Nasal cavity respiratory epithelium epithelial cell of viscerocranial mucosa (primary cell): ENCODE results near the gene CNTNAP1. TPM values are rescaled to one million over a fixed set of nuclear protein-coding genes. Genes with fewer than 3 reads are reported as not detected.

ENCODE experiments used
- total RNA-seq: library from RNA; depleted of rRNA; stranded (reverse); fragments of >200 nt; gene quantifications from 2 replicates; pipeline ENCODE4 v1.2.3, GENCODE V29; 2014

Gene CNTNAP1
- total RNA-seq: under 0.01 and 0.71 TPM in 2 replicates

GRCh38 chr17:42681976-42682721 lies at the start of gene CNTNAP1:
Gene CNTNAP1 (plus strand): TSS chr17:42682531. CDS start chr17:42682830, 299 bp downstream.

GRCh38 chr17:42659079-42659931 lies 23.0 kb upstream of the CNTNAP1 start, which contains the start of gene TUBG2:
Gene TUBG2 (plus strand): TSS chr17:42659284. CDS start chr17:42659504, 220 bp downstream.

GRCh38 chr17:42676424-42677011 lies 5.8 kb upstream of the CNTNAP1 start, which contains the start of gene PLEKHH3:
Gene PLEKHH3 (minus strand): TSS chr17:42676994. CDS start chr17:42676563, 431 bp downstream.

GRCh38 chr17:42744806-42745617 lies 62.7 kb downstream of the CNTNAP1 start, which contains the start of gene EZH1:
Gene EZH1 (minus strand): TSS chr17:42745040. CDS start chr17:42728941, 16,099 bp downstream.

Other genes with a start within 250 kb of the CNTNAP1 start
- 24.9 and 59.1 TPM in 2 replicates for gene ATP6V0A1, start 223.7 kb upstream of the CNTNAP1 start, total RNA-seq
- gene NAGLU, start 146.3 kb upstream of the CNTNAP1 start, total RNA-seq: 11.6 and 13.5 TPM in 2 replicates
- 2.7 and 3.4 TPM in 2 replicates for gene HSD17B1, start 129.6 kb upstream of the CNTNAP1 start, total RNA-seq
- 18.5 and 39.4 TPM in 2 replicates for gene COASY, start 120.4 kb upstream of the CNTNAP1 start, total RNA-seq
- 34.9 and 38.1 TPM in 2 replicates for gene MLX, start 115.4 kb upstream of the CNTNAP1 start, total RNA-seq
- 1.4 and 1.9 TPM in 2 replicates for gene PSMC3IP, start 104.8 kb upstream of the CNTNAP1 start, total RNA-seq
- 77.7 and 78.3 TPM in 2 replicates for gene RETREG3, start 73.2 kb upstream of the CNTNAP1 start, total RNA-seq
- gene TUBG1, start 72.8 kb upstream of the CNTNAP1 start, total RNA-seq: 11.3 and 27.1 TPM in 2 replicates
- gene TUBG2, start 23.2 kb upstream of the CNTNAP1 start, total RNA-seq: 3.4 and 5.3 TPM in 2 replicates
- gene PLEKHH3, start 5.5 kb upstream of the CNTNAP1 start, total RNA-seq: 16.4 and 31.0 TPM in 2 replicates
- gene CCR10, start 688 bp upstream of the CNTNAP1 start, total RNA-seq: under 0.01 and 0.21 TPM in 2 replicates
- 13.0 and 17.4 TPM in 2 replicates for gene EZH1, start 62.5 kb downstream of the CNTNAP1 start, total RNA-seq
- gene RAMP2, start 78.7 kb downstream of the CNTNAP1 start, total RNA-seq: not detected in 2 replicates
- 52.1 and 66.3 TPM in 2 replicates for gene VPS25, start 90.9 kb downstream of the CNTNAP1 start, total RNA-seq
- under 0.01 and 0.57 TPM in 2 replicates for gene WNK4, start 98.1 kb downstream of the CNTNAP1 start, total RNA-seq
- 32.1 and 41.7 TPM in 2 replicates for gene COA3, start 116.2 kb downstream of the CNTNAP1 start, total RNA-seq
- not detected in 2 replicates for gene CNTD1, start 116.3 kb downstream of the CNTNAP1 start, total RNA-seq
- 118 and 125 TPM in 2 replicates for gene BECN1, start 141.8 kb downstream of the CNTNAP1 start, total RNA-seq
- 86.5 and 115 TPM in 2 replicates for gene PSME3, start 150.9 kb downstream of the CNTNAP1 start, total RNA-seq
- gene AOC2, start 162.0 kb downstream of the CNTNAP1 start, total RNA-seq: 0.68 and 2.7 TPM in 2 replicates
- gene AOC3, start 168.7 kb downstream of the CNTNAP1 start, total RNA-seq: under 0.01 and 0.57 TPM in 2 replicates
- gene G6PC1, start 218.3 kb downstream of the CNTNAP1 start, total RNA-seq: not detected in 2 replicates